Duodenal mucosa (tissue), 2 donors: ENCODE data around the gene TTC31.
"Not testable (repeated sequence)": the region's sequence is repeated elsewhere in the genome, so short reads cannot be mapped to it uniquely, and the experiment has no call there.

Experiments
- H3K27ac ChIP-seq: one replicate; pipeline ENCODE4 v1.7.0; 2013; ENCODE audit warnings: low read depth, low read length
- H3K27me3 ChIP-seq, 2 donors: one replicate each; pipeline ENCODE4 v1.7.0; 2013; ENCODE audit warnings: low read length in 2 of 2, control low read depth in 1 of 2; ENCODE audit not compliant: insufficient read depth in 2 of 2, control insufficient read depth in 1 of 2
- H3K36me3 ChIP-seq, 2 donors: one replicate each; pipeline ENCODE4 v1.7.0; 2013; ENCODE audit warnings: low read length in 2 of 2, control low read depth in 1 of 2; ENCODE audit not compliant: insufficient read depth in 2 of 2, control insufficient read depth in 1 of 2
- H3K4me1 ChIP-seq, 2 donors: one replicate each; pipeline ENCODE4 v1.7.0; 2013; ENCODE audit warnings: low read length in 2 of 2, control low read depth in 1 of 2; ENCODE audit not compliant: insufficient read depth in 2 of 2, control insufficient read depth in 1 of 2
- H3K4me3 ChIP-seq, 2 donors: one replicate each; pipeline ENCODE4 v1.7.0; 2013; ENCODE audit warnings: low read length in 2 of 2, low read depth in 1 of 2
- H3K9ac ChIP-seq, 2 donors: one replicate each; pipeline ENCODE4 v1.7.0; 2013; ENCODE audit warnings: low read length in 2 of 2, low read depth in 1 of 2
- H3K9me3 ChIP-seq, 2 donors: one replicate each; pipeline ENCODE4 v1.7.0; 2013; ENCODE audit warnings: low read length in 2 of 2, control low read depth in 1 of 2; ENCODE audit not compliant: control insufficient read depth in 1 of 2

The TTC31 gene

DNA sequence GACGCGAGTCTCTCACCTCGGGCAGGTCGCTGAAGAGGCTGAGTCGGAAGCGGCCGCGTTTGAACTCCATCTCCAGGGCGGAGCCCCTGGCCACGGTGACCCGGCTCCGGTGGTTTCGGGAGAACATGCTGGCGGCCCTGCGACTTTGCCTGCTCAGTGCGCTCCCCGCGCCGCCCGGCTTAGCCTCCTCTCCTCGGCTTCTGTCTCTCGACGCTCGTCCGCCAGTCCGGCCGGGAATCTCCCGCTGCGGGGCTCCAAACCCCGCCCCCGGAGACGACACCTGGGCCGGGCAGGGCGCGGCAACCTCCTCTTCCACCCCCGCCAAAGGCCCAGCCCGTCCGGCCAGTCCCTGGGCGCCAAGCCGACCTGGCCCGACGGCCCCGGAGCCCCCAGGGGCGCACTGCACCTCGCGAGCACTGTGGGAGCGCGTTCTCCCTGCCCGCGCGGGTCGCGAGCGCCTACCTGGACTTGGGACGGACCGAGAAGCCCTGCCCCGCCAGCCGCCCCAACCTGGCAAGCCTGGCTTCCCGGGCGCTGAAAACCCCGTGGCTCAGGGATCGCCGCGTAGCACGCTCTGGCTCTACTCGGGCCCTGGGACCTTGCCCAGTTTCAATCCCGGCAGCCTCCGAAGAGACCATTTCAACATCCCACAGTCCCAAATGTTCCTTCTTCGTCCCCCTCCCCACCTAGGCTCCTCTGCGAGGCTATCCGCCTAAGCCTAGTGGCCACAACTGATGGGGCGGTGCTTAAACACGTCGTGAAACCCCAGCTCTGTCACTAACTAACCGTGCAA is 41.0 kb upstream of the TTC31 start, which contains the start of gene RTKN:
RTKN (minus strand) TSS at position 248 of the 793 bp plus-strand sequence; CDS start at position 127, 121 bp downstream.
- H3K4me3 ChIP-seq: peak within 1 kb of the TSS; percentile 76 to 78
- H3K4me1 ChIP-seq: peaks cover 38 to 47% of the 10 kb centered on the region in 2 donors
- H3K9ac ChIP-seq: peak within 1 kb of the TSS; percentile 73 to 75
- H3K27ac ChIP-seq: peak within 1 kb of the TSS; percentile 96
- H3K36me3 ChIP-seq: peaks cover 0 to 2% of the 10 kb centered on the region in 2 donors
- H3K27me3 ChIP-seq: peaks cover 0 to 4% of the 10 kb centered on the region in 2 donors
- no peaks in the 10 kb centered on the region for H3K9me3 ChIP-seq

GRCh38 chr2:74442483-74443297 is 40.2 kb upstream of the TTC31 start:
- peak overlapping the region; percentile 73 to 75 for H3K9ac ChIP-seq
- H3K36me3 ChIP-seq, H3K9me3 ChIP-seq, H3K27me3 ChIP-seq: not testable (repeated sequence)
- peak overlapping the region; percentile 76 to 78 for H3K4me3 ChIP-seq
- H3K27ac ChIP-seq: peak overlapping the region; percentile 96
- H3K4me1 ChIP-seq: peaks cover 30 to 48% of the 10 kb centered on the region in 2 donors

DNA sequence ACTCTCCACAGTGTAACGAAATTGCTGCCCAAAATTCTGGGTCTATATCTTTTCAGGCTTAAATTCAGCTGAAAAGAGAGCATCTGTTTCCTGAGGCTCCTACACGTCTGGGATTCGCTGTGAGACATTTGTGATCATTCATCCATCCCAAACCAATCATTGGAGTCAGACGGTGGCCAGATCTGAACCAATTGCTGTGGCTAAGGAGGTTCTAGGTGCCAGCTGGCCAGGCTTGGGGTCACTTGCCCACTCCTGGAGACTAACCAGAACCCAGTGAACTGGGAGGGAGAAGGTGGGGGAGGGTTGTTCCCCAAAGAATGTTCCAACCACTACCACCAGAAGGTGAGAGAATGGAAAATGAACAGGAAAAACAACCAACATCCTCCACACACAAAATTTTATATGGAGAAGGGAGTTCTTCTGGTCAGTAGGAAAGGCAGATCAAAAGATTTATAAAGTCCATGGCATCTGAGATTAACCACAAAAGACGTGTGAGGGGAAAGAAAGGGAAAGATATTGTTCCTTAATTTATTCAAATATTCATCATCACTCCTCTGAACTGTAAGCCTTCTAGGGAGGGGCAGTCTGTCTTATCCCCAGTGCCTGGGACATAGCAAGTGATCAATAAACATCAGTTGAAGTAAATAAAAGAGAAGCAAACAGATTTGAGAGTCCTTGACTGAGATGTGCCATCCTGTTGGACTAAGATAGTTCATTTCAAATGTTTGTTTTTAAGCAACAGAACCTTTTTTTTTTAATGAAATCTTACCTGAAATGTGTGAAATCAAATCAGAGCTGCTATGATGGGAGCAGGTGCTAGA is 38.2 kb upstream of the TTC31 start:
- Histone ChIP-seq H3K9me3 (no peaks in the 10 kb centered on the region), H3K4me3 (peak overlapping the region in 1 of 2 donors; percentile 19), H3K27ac (no peak overlapping the region), H3K36me3 (no peaks in the 10 kb centered on the region), H3K27me3 (peaks cover 0 to 4% of the 10 kb centered on the region in 2 donors), H3K4me1 (peaks cover 10 to 30% of the 10 kb centered on the region in 2 donors), H3K9ac (no peak overlapping the region)

- H3K9ac ChIP-seq: no peak overlapping the region
- no peaks in the 10 kb centered on the region for H3K27me3 ChIP-seq
- H3K9me3 ChIP-seq: no peaks in the 10 kb centered on the region
- no peak overlapping the region for H3K4me3 ChIP-seq
- H3K27ac ChIP-seq: no peak overlapping the region
- H3K4me1 ChIP-seq: peaks cover 7 to 18% of the 10 kb centered on the region in 2 donors
- no peaks in the 10 kb centered on the region for H3K36me3 ChIP-seq
Measured at GRCh38 chr2:74447230-74447999, 35.5 kb upstream of the TTC31 start.

DNA sequence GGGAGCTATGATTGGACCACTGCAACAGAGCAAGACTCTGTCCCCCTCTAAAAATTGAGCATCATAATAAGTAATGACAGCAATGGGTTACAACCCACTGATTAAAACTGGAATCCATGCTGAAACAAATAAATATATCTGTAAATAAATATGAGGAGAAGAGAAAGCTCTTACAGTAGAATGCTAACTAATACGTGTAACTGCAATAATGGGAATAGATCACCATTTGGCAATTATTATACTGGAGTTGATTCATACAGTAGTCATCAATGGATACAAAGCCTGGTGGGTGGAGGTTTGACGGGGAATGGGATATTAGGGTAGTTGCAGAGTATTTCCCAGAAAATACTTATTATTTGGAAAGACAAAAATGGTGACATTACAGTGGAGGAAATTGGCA is 34.1 kb upstream of the TTC31 start:
- Histone ChIP-seq H3K4me3 (no peak overlapping the region), H3K27me3 (no peaks in the 10 kb centered on the region), H3K27ac (no peak overlapping the region), H3K9ac (no peak overlapping the region), H3K4me1 (peaks cover 7 to 14% of the 10 kb centered on the region in 2 donors), H3K9me3 (no peaks in the 10 kb centered on the region), H3K36me3 (no peaks in the 10 kb centered on the region)

DNA sequence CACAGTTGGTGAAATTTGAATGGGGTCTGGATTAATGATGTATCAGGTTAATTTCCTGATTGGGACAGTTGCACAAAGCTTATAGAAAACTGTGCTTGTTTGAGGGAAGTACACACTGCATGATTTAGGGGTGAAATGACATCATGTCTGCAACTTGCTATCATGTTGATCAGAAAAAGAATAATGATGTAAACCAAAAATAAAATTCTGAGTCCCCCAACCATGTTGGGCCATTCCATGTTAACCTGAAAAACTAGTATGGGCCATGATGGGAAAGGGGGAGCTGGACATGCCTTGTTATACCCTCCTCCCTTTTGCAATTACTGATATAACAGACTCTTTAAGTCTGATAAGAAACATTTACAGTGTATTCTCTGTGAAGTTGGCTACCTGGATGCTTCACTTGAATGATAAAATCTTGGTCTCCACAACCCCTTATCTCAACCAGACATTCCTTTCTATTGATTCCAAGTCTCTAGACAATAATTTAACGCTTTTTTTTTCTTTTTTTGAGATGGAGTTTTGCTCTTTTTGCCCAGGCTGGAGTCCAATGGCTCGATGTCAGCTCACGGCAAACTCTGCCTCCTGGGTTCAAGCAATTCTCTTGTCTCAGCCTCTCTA is 32.2 kb upstream of the TTC31 start:
- Histone ChIP-seq H3K9me3 (no peaks in the 10 kb centered on the region), H3K4me1 (peaks cover 6 to 16% of the 10 kb centered on the region in 2 donors), H3K36me3 (no peaks in the 10 kb centered on the region), H3K27ac (no peak overlapping the region), H3K27me3 (no peaks in the 10 kb centered on the region), H3K4me3 (no peak overlapping the region), H3K9ac (no peak overlapping the region)

GRCh38 chr2:74454654-74455511 is 28.0 kb upstream of the TTC31 start, which contains the start of gene INO80B:
TSS of gene INO80B (plus strand) at chr2:74455087. CDS start at chr2:74455117, 30 bp downstream.
- peak within 1 kb of the TSS; percentile 73 to 74 for H3K9ac ChIP-seq
- H3K4me3 ChIP-seq: peak within 1 kb of the TSS; percentile 84 to 85
- H3K9me3 ChIP-seq: no peaks in the 10 kb centered on the region
- no peaks in the 10 kb centered on the region for H3K36me3 ChIP-seq
- H3K27me3 ChIP-seq: no peaks in the 10 kb centered on the region
- H3K4me1 ChIP-seq: peaks cover 28 to 38% of the 10 kb centered on the region in 2 donors
- no peak within 1 kb of the TSS for H3K27ac ChIP-seq

DNA sequence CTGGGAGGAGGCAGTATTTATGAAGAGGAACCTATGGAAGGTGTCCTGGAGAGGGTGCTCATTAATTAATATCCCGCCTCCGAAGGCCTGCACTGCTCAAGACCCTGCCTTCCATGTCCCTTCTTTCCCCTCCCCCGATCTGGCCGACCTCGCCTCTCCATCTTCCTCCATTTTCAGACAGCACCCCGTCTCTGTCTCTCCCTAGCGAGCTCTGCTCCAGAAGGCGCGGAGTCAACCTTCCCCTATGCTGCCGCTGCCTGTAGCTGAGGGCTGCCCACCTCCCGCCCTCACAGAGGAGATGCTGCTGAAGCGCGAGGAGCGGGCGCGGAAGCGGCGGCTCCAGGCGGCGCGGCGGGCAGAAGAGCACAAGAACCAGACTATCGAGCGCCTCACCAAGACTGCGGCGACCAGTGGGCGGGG is 25.7 kb upstream of the TTC31 start:
- peaks cover 28 to 41% of the 10 kb centered on the region in 2 donors for H3K4me1 ChIP-seq
- no peaks in the 10 kb centered on the region for H3K27me3 ChIP-seq
- peak overlapping the region; percentile 27 to 96 for H3K9ac ChIP-seq

More for the DNA sequence above, 25.7 kb upstream of the TTC31 start:
- H3K36me3 ChIP-seq: peaks cover 3 to 15% of the 10 kb centered on the region in 2 donors
- H3K27ac ChIP-seq: peak overlapping the region; percentile 98
- no peaks in the 10 kb centered on the region for H3K9me3 ChIP-seq
- H3K4me3 ChIP-seq: peak overlapping the region; percentile 79 to 99
